Left lung (tissue), 10 donors: Measurements from ENCODE around the gene RDH13. TPM values are rescaled to one million over a fixed set of nuclear protein-coding genes. Genes with fewer than 3 reads are reported as not detected.
"Not testable (repeated sequence)": the region's sequence is repeated elsewhere in the genome, so short reads cannot be mapped to it uniquely, and the experiment has no call there.

Experiments used
- ATAC-seq: fragments of 200-7000 bp; cut with Tn5 transposase; one replicate; pipeline ENCODE4 v1.9.1; 2020; ENCODE audit warnings: moderate library complexity
- DNase-seq, 4 donors: peaks; one replicate each; pipeline ENCODE4 v3.0.0-alpha.2; 2013 to 2020
- H3K27ac ChIP-seq, 2 donors: fragments of 200-600 bp; sonication (generic) in 1 of 2; one replicate each; pipeline versions ENCODE4 v1.5.0 to v1.8.0; 2020 to 2021
- H3K27me3 ChIP-seq, 2 donors: fragments of 200-600 bp; sonication (generic) in 1 of 2; one replicate each; pipeline versions ENCODE4 v1.5.0 to v1.8.0; 2020 to 2021
- H3K36me3 ChIP-seq, 2 donors: fragments of 200-600 bp; sonication (generic) in 1 of 2; one replicate each; pipeline versions ENCODE4 v1.5.0 to v1.8.0; 2020 to 2021
- H3K4me1 ChIP-seq, 2 donors: fragments of 200-600 bp; one replicate each; pipeline ENCODE4 v1.8.0; 2021
- H3K4me3 ChIP-seq, 2 donors: fragments of 200-600 bp; sonication (generic) in 1 of 2; one replicate each; pipeline versions ENCODE4 v1.5.0 to v1.8.0; 2020 to 2021; ENCODE audit warnings: mild to moderate bottlenecking in 1 of 2
- H3K9me3 ChIP-seq, 2 donors: fragments of 200-600 bp; sonication (generic) in 1 of 2; one replicate each; pipeline versions ENCODE4 v1.5.0 to v1.8.0; 2020 to 2021
- CTCF ChIP-seq, 2 donors: fragments of 200-600 bp; sonication (generic) in 1 of 2; IDR thresholded peaks; one replicate each; pipeline versions ENCODE4 v1.5.0 to v1.8.0; 2021; ENCODE audit warnings: antibody characterized with exemption in 2 of 2
- intact Hi-C, 2 donors: fragments of 100-400 bp; cut with DNase I; formaldehyde crosslinking; loops; one replicate each; pipeline versions ENCODE4 v1.11.2 to v1.14.2; 2022
- polyA plus RNA-seq, 6 donors: library from polyadenylated mRNA; unstranded; fragments of 120-200 nt; gene quantifications; one replicate each; pipeline ENCODE4 v1.2.1, GENCODE V29; 2013; ENCODE audit not compliant: insufficient read length in 6 of 6
- total RNA-seq, 2 donors: library from RNA; stranded (reverse); fragmentation: NEBNext Ultra II Directional; extraction: Animal tissue kit (Norgen Biotek cat#: 25700); gene quantifications; one replicate each; pipeline ENCODE4 v1.2.1, GENCODE V29; 2021
- donor health status: DM: no; HTN: yes; CAD: no.
- donor health status: DM: no; HTN: no; CAD: no.

Gene RDH13
- total and polyA plus RNA-seq, 8 donors: 7.3 to 38.0 (median 13.7) TPM

- H3K9me3 ChIP-seq: no peaks in the 10 kb centered on the region
- no peak for TF ChIP-seq CTCF (IDR thresholded peaks at IDR 0.05)
- H3K4me3 ChIP-seq: no peak overlapping the region
- peaks cover 0 to 17% of the 10 kb centered on the region in 2 donors for H3K27me3 ChIP-seq
- intact Hi-C loops: no loop called here
- peaks cover 0 to 7% of the 10 kb centered on the region in 2 donors for H3K4me1 ChIP-seq
- H3K27ac ChIP-seq: no peak overlapping the region
- peaks cover 0 to 58% of the 10 kb centered on the region in 2 donors for H3K36me3 ChIP-seq
- ATAC-seq: no peak
- no peak for DNase-seq
These were observed 20.6 kb downstream of the RDH13 start for GRCh38 chr19:55042344-55042678.

GRCh38 chr19:55041627-55042343 is 21.2 kb downstream of the RDH13 start:
- H3K36me3 ChIP-seq: peaks cover 0 to 53% of the 10 kb centered on the region in 2 donors
- H3K4me1 ChIP-seq: peaks cover 0 to 7% of the 10 kb centered on the region in 2 donors
- DNase-seq: no peak
- no peak overlapping the region for H3K4me3 ChIP-seq
- TF ChIP-seq CTCF (IDR thresholded peaks at IDR 0.05): no peak
- peaks cover 0 to 17% of the 10 kb centered on the region in 2 donors for H3K27me3 ChIP-seq
- no peaks in the 10 kb centered on the region for H3K9me3 ChIP-seq
- H3K27ac ChIP-seq: no peak overlapping the region
- intact Hi-C loops: no loop called here
- no peak for ATAC-seq

- no peak overlapping the region for H3K27ac ChIP-seq
- no peak for DNase-seq
- H3K36me3 ChIP-seq: peaks cover 0 to 47% of the 10 kb centered on the region in 2 donors
- no peak for ATAC-seq
- no peak for TF ChIP-seq CTCF (IDR thresholded peaks at IDR 0.05)
- intact Hi-C loops: no loop called here
- H3K4me1 ChIP-seq: peaks cover 0 to 7% of the 10 kb centered on the region in 2 donors
- no peaks in the 10 kb centered on the region for H3K9me3 ChIP-seq
- peaks cover 0 to 17% of the 10 kb centered on the region in 2 donors for H3K27me3 ChIP-seq
- no peak overlapping the region for H3K4me3 ChIP-seq
These were observed 21.7 kb downstream of the RDH13 start for GRCh38 chr19:55041244-55041626.

GRCh38 chr19:55040654-55041053 is 22.3 kb downstream of the RDH13 start:
- intact Hi-C loops, H3K27ac ChIP-seq, DNase-seq, H3K4me1 ChIP-seq, H3K9me3 ChIP-seq, ATAC-seq, H3K4me3 ChIP-seq: not testable (repeated sequence)
- Histone ChIP-seq H3K27me3 (peaks cover 0 to 17% of the 10 kb centered on the region in 2 donors), H3K36me3 (peaks cover 0 to 41% of the 10 kb centered on the region in 2 donors)

GRCh38 chr19:55037603-55038002 is 25.3 kb downstream of the RDH13 start:
- H3K4me3 ChIP-seq, H3K9me3 ChIP-seq, H3K4me1 ChIP-seq, H3K27ac ChIP-seq, DNase-seq, intact Hi-C loops, ATAC-seq: not testable (repeated sequence)
- Histone ChIP-seq H3K36me3 (peaks cover 0 to 11% of the 10 kb centered on the region in 2 donors), H3K27me3 (peaks cover 0 to 17% of the 10 kb centered on the region in 2 donors)

GRCh38 chr19:55036058-55036457 is 26.9 kb downstream of the RDH13 start:
- Histone ChIP-seq H3K9me3 (no peaks in the 10 kb centered on the region), H3K27me3 (peaks cover 0 to 3% of the 10 kb centered on the region in 2 donors), H3K27ac (no peak overlapping the region), H3K36me3 (peaks cover 0 to under 1% of the 10 kb centered on the region in 2 donors), H3K4me3 (no peak overlapping the region), H3K4me1 (no peaks in the 10 kb centered on the region)
- intact Hi-C loops: no loop called here
- DNase-seq (no peak), ATAC-seq (no peak)
- no peak for TF ChIP-seq CTCF (IDR thresholded peaks at IDR 0.05)
